Measurements from ENCODE around the gene DNAJC8.

DNAJC8 gene

DNA sequence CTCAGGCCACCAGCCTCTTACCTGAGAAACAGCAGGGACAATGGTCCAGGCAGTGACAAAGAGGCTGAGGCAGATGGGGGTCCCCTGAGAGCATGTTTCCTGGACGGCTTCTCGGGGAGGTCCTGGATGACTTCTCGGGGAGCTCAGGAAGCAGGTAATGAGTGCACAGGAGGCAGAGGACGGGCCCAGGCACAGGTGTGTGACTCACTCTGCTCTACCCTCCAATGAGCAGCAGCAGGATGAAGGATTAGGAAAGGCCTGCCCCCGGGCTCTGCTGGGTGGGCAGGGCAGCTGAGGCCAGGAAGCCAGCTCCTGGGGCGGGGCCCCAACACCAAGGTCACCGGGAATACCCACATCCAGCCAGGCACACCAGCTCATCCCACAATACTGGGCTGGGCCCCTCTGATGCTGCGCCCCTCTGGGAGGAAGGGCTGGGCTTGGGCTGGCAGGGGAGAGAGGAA lies 39.1 kb downstream of the DNAJC8 start:
- H3K4me1 ChIP-seq = no peaks in the 10 kb centered on the region
- H3K4me3 ChIP-seq = no peak overlapping the region
- peak in 1 of 2 donors; percentile 60 for DNase-seq
- no peak overlapping the region for H3K27ac ChIP-seq
- H3K36me3 ChIP-seq = peaks cover 6 to 11% (median 7%) of the 10 kb centered on the region in 3 donors
- no peaks in the 10 kb centered on the region for H3K27me3 ChIP-seq
- TF ChIP-seq, protein P1, sequence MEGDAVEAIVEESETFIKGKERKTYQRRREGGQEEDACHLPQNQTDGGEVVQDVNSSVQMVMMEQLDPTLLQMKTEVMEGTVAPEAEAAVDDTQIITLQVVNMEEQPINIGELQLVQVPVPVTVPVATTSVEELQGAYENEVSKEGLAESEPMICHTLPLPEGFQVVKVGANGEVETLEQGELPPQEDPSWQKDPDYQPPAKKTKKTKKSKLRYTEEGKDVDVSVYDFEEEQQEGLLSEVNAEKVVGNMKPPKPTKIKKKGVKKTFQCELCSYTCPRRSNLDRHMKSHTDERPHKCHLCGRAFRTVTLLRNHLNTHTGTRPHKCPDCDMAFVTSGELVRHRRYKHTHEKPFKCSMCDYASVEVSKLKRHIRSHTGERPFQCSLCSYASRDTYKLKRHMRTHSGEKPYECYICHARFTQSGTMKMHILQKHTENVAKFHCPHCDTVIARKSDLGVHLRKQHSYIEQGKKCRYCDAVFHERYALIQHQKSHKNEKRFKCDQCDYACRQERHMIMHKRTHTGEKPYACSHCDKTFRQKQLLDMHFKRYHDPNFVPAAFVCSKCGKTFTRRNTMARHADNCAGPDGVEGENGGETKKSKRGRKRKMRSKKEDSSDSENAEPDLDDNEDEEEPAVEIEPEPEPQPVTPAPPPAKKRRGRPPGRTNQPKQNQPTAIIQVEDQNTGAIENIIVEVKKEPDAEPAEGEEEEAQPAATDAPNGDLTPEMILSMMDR (IDR thresholded peaks at IDR 0.05) = no peak
- H3K9me3 ChIP-seq = no peaks in the 10 kb centered on the region
- intact Hi-C loops (cut with DNase I; ENCODE audit: low total_unique reads) = no loop called here

GRCh38 chr1:28190996-28191645 lies 41.7 kb downstream of the DNAJC8 start:
- Histone ChIP-seq H3K36me3 (no peaks in the 10 kb centered on the region), H3K4me3 (no peak overlapping the region), H3K27ac (no peak overlapping the region), H3K27me3 (no peaks in the 10 kb centered on the region), H3K4me1 (no peaks in the 10 kb centered on the region), H3K9me3 (no peaks in the 10 kb centered on the region)
- DNase-seq = peak in 1 of 2 donors; percentile 46
- TF ChIP-seq, protein P1 (IDR thresholded peaks at IDR 0.05) = no peak
- intact Hi-C loops (cut with DNase I; ENCODE audit: low total_unique reads) = no loop called here

DNA sequence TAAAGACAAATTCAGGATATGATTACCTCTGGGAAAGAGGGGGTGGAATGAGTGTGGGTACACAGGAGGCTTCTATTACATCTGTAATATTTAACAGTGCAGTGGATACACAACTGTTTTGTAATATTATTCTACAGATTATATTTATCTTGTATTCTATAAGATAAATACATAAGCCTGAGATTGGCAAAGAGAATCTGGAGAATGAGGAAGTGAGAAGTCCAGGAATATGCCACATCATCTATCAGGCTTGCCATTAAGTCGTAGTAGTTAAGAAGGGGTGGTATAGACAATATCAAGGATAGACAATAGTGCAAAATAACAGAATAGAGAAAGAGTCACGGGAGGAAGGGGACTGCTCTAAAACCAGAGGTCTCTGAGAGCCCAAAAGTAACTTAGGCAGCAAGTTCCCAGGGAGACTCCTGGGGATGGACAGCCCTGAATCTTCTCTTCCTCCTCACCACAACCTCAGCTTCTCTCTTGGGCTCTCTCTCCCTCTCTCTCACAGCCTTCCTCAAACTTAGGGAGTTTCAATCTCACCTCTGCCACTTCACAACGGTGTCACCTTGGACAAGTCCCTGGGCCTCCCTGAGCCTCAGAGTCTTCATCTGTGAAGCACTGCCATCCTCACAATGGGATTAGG lies 42.4 kb downstream of the DNAJC8 start:
- Histone ChIP-seq H3K27ac (no peak overlapping the region), H3K36me3 (no peaks in the 10 kb centered on the region), H3K9me3 (no peaks in the 10 kb centered on the region), H3K4me1 (no peaks in the 10 kb centered on the region), H3K4me3 (no peak overlapping the region), H3K27me3 (no peaks in the 10 kb centered on the region)
- no peak for DNase-seq
- intact Hi-C loops (cut with DNase I; ENCODE audit: low total_unique reads) = no loop called here
- TF ChIP-seq, protein P1 (IDR thresholded peaks at IDR 0.05) = no peak

DNA sequence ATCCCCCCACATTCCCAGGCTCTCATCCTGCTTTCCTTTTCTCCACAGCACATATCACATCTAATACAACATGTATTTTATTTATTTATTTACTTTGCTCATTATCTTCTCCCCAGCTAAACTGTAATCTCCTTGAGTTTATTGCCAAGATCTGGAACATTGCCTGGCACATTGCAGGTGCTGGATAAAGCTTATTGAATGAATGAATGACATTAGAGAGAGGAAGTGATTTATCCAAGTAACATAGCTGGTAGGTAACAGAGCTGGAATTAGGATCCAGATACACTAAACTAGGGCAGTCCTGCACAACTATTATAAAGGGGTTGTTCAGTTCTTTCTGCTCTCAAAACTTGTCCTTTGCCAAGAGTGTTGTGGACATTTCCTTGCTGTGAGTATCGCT lies 47.8 kb downstream of the DNAJC8 start:
- Histone ChIP-seq H3K36me3 (no peaks in the 10 kb centered on the region), H3K4me3 (no peak overlapping the region), H3K27ac (no peak overlapping the region), H3K27me3 (no peaks in the 10 kb centered on the region), H3K4me1 (no peaks in the 10 kb centered on the region), H3K9me3 (no peaks in the 10 kb centered on the region)
- intact Hi-C loops (cut with DNase I; ENCODE audit: low total_unique reads) = no loop called here
- DNase-seq = no peak
- TF ChIP-seq, protein P1 (IDR thresholded peaks at IDR 0.05) = no peak

DNA sequence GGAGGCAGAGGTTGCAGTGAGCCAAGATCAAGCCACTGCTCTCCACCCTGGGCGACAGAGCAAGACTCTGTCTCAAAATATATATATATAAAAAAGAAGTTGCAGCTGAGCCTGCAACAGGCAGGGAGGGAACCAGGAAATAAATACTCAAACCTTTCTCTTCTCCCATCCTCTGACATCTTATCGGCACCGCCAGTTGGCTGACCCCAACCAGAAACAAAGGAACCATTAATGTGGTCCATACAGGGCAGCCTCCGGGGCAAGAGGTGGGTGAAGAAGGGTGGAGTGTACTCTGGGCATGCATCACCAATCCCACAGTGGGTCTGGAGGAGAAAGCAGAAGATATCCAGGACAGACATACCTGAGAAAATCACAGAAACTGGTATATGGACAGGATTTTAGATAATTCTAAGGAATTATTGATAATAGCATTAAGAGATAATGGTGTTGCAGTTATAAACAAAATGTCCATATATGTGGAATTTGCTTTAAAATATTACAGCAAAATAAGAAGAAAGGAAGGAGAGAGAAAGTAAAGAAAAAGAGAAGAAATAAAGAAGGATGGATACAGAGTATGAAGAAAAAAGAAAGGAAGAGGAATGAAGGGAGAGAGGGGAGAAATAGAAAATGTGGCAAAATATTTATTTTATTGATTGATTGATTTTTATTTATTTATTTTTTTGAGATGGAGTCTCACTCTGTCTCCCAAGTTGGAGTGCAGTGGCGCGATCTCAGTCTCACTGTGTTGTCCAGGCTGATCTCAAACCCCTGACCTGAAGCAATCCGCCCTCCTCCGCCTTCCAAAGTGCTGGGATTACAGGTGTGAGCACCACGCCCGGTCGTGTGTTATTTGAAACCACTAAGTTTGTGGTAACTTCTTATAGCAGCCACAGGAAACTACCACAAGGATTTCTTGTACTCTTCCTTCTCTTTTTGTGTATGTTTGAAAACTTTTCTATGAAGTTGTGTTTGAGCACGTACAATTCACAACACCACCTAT lies 52.2 kb downstream of the DNAJC8 start:
- Histone ChIP-seq H3K4me1 (no peaks in the 10 kb centered on the region), H3K4me3 (no peak overlapping the region), H3K9me3 (no peaks in the 10 kb centered on the region), H3K27me3 (no peaks in the 10 kb centered on the region), H3K27ac (no peak overlapping the region), H3K36me3 (no peaks in the 10 kb centered on the region)
- DNase-seq = no peak
- intact Hi-C loops (cut with DNase I; ENCODE audit: low total_unique reads) = no loop called here
- TF ChIP-seq, protein P1 (IDR thresholded peaks at IDR 0.05) = no peak
